ENCODE measurements around the gene PFDN2. TPM values are rescaled to one million over a fixed set of nuclear protein-coding genes. Genes with fewer than 3 reads are reported as not detected.

Gene PFDN2
- 14.6 and 17.7 TPM in 2 replicates for total RNA-seq

GRCh38 chr1:161117759-161118581 lies at the start of gene PFDN2, which contains the start of gene NIT1:
PFDN2 (minus strand) TSS chr1:161118037; CDS start chr1:161118026, 11 bp downstream.
NIT1 (plus strand) TSS chr1:161118105; CDS start chr1:161118177, 72 bp downstream.

GRCh38 chr1:161165742-161166668 lies 48.2 kb upstream of the PFDN2 start, which contains the start of gene PPOX:
PPOX (plus strand) TSS chr1:161166426; CDS start chr1:161166848, 422 bp downstream.

GRCh38 chr1:161159087-161159912 lies 41.5 kb upstream of the PFDN2 start, which contains the start of gene USP21:
USP21 (plus strand) TSS chr1:161159500; CDS start chr1:161160641, 1,141 bp downstream.

GRCh38 chr1:161153682-161154337 lies 36.0 kb upstream of the PFDN2 start, which contains the start of gene UFC1:
UFC1 (plus strand) TSS chr1:161153978; CDS start chr1:161153998, 20 bp downstream.

GRCh38 chr1:161132410-161133219 lies 14.8 kb upstream of the PFDN2 start, which contains the start of gene DEDD:
DEDD (minus strand) TSS chr1:161132667; CDS start chr1:161124462, 8,205 bp downstream.

GRCh38 chr1:161098210-161099068 lies 19.4 kb downstream of the PFDN2 start, which contains the start of gene KLHDC9:
KLHDC9 (plus strand) TSS chr1:161098361; CDS start chr1:161098536, 175 bp downstream.

GRCh38 chr1:161089251-161089924 lies 28.4 kb downstream of the PFDN2 start, which contains the start of gene NECTIN4:
NECTIN4 (minus strand) TSS chr1:161089558; CDS start chr1:161089296, 262 bp downstream.

GRCh38 chr1:161069731-161070270 lies 48.0 kb downstream of the PFDN2 start, which contains the start of gene ARHGAP30:
ARHGAP30 (minus strand) TSS chr1:161069891; CDS start chr1:161069624, 267 bp downstream.

Small RNA genes within 50 kb of the gene (small RNA-seq; reads per million reads assigned to genes)
- not detected for gene RF01225

Other genes starting within 250 kb of the PFDN2 start
- 0.79 TPM in 1 of 2 replicates, not detected in the other for gene ITLN1, start 232.9 kb downstream of the PFDN2 start, total RNA-seq
- not detected in 2 replicates for gene ITLN2, start 163.2 kb downstream of the PFDN2 start, total RNA-seq
- 107 and 238 TPM in 2 replicates for gene F11R, start 96.9 kb downstream of the PFDN2 start, total RNA-seq
- 57.7 and 112 TPM in 2 replicates for gene TSTD1, start 79.1 kb downstream of the PFDN2 start, total RNA-seq
- gene USF1, start 72.1 kb downstream of the PFDN2 start, total RNA-seq: 69.6 and 112 TPM in 2 replicates
- 1.2 and 2.5 TPM in 2 replicates for gene ARHGAP30, start 48.1 kb downstream of the PFDN2 start, total RNA-seq
- gene NECTIN4, start 28.5 kb downstream of the PFDN2 start, total RNA-seq: 47.5 and 187 TPM in 2 replicates
- gene KLHDC9, start 19.7 kb downstream of the PFDN2 start, total RNA-seq: 2.4 and 3.5 TPM in 2 replicates
- 34.2 and 36.9 TPM in 2 replicates for gene NIT1, start 68 bp upstream of the PFDN2 start, total RNA-seq
- gene DEDD, start 14.6 kb upstream of the PFDN2 start, total RNA-seq: 40.0 and 45.1 TPM in 2 replicates
- 61.9 and 103 TPM in 2 replicates for gene UFC1, start 35.9 kb upstream of the PFDN2 start, total RNA-seq
- 13.7 and 18.4 TPM in 2 replicates for gene USP21, start 41.5 kb upstream of the PFDN2 start, total RNA-seq
- gene PPOX, start 48.4 kb upstream of the PFDN2 start, total RNA-seq: 13.8 and 16.9 TPM in 2 replicates
- 23.6 and 43.4 TPM in 2 replicates for gene B4GALT3, start 59.5 kb upstream of the PFDN2 start, total RNA-seq
- under 0.01 TPM in 1 of 2 replicates, not detected in the other for gene ADAMTS4, start 81.0 kb upstream of the PFDN2 start, total RNA-seq
- gene NDUFS2, start 84.3 kb upstream of the PFDN2 start, total RNA-seq: 72.1 and 83.2 TPM in 2 replicates
- gene FCER1G, start 97.3 kb upstream of the PFDN2 start, total RNA-seq: 0.39 and 0.65 TPM in 2 replicates
- not detected in 2 replicates for gene APOA2, start 105.6 kb upstream of the PFDN2 start, total RNA-seq
- gene TOMM40L, start 108.0 kb upstream of the PFDN2 start, total RNA-seq: 5.5 and 11.5 TPM in 2 replicates
- gene NR1I3, start 120.2 kb upstream of the PFDN2 start, total RNA-seq: not detected in 2 replicates
- gene PCP4L1, start 140.7 kb upstream of the PFDN2 start, total RNA-seq: not detected in 2 replicates
- 0.33 and 1.6 TPM in 2 replicates for gene MPZ, start 191.9 kb upstream of the PFDN2 start, total RNA-seq
- 19.6 and 61.5 TPM in 2 replicates for gene SDHC, start 196.3 kb upstream of the PFDN2 start, total RNA-seq
- not detected in 2 replicates for gene CFAP126, start 249.8 kb upstream of the PFDN2 start, total RNA-seq

Data from placental epithelial cell (primary cell).